Right lobe of liver (tissue), 6 donors: Measurements from ENCODE around the gene TMEM139. TPM values are rescaled to one million over a fixed set of nuclear protein-coding genes. Genes with fewer than 3 reads are reported as not detected.
A peak's percentile ranks its signal among the peaks of the same experiment; 100 is the strongest.

Experiments used
- ATAC-seq, 4 donors: fragments of 200-7000 bp; cut with Tn5 transposase; one replicate each; pipeline ENCODE4 v1.9.1; 2020; ENCODE audit warnings: mild to moderate bottlenecking in 4 of 4, moderate library complexity in 4 of 4
- DNase-seq, 3 donors: peaks; one replicate each; pipeline ENCODE4 v3.0.0-alpha.2; 2020
- H3K27ac ChIP-seq, 3 donors: fragments of 200-600 bp; one replicate each; pipeline ENCODE4 v1.8.0; 2022
- H3K27me3 ChIP-seq, 2 donors: fragments of 200-600 bp; one replicate each; pipeline ENCODE4 v1.8.0; 2022
- H3K36me3 ChIP-seq, 4 donors: fragments of 200-600 bp; sonication (generic) in 1 of 4; one replicate each; pipeline versions ENCODE4 v1.5.1 to v1.8.0; 2017 to 2022; ENCODE audit warnings: control low read depth in 1 of 4
- H3K4me1 ChIP-seq, 4 donors: fragments of 200-600 bp; sonication (generic) in 1 of 4; one replicate each; pipeline versions ENCODE4 v1.5.1 to v1.8.0; 2017 to 2022; ENCODE audit warnings: control low read depth in 1 of 4
- H3K4me3 ChIP-seq, 3 donors: fragments of 200-600 bp; one replicate each; pipeline ENCODE4 v1.8.0; 2022
- H3K9me3 ChIP-seq, 4 donors: fragments of 200-600 bp; sonication (generic) in 1 of 4; one replicate each; pipeline versions ENCODE4 v1.5.1 to v1.8.0; 2017 to 2022; ENCODE audit warnings: control low read depth in 1 of 4
- POLR2A ChIP-seq: fragments of 450-650 bp; IDR thresholded peaks from one replicate; pipeline ENCODE4 v1.6.1; 2017; ENCODE audit warnings: antibody characterized with exemption, mild to moderate bottlenecking
- WGBS: methylation state at CpG from one replicate; pipeline ENCODE4 v1.1.6; 2018; ENCODE audit warnings: low coverage, low lambda C conversion rate; ENCODE audit not compliant: insufficient coverage; ENCODE audit errors: missing lambda C conversion rate; 5-methylcytosine and 5-hydroxymethylcytosine counted together
- intact Hi-C, 2 donors: fragments of 100-400 bp; cut with DNase I; formaldehyde crosslinking; loops; one replicate each; pipeline versions ENCODE4 v1.11.2 to v1.14.1; 2022
- total RNA-seq, 6 experiments: library from RNA; depleted of rRNA in 2 of 6; stranded (reverse); fragments of >200 nt in 2 of 6; fragmentation: NEBNext Ultra II Directional in 3 of 6; extraction: Animal tissue kit (Norgen Biotek cat#: 25700) in 3 of 6; gene quantifications; one replicate each; pipeline versions ENCODE4 v1.1.0 to v1.2.4, GENCODE V29; 2016 to 2023
- TF ChIP-seq, protein P1 (sequence below), 4 donors: fragments of 200-600 bp in 3 of 4; fragments of 450-650 bp in 1 of 4; IDR thresholded peaks; one replicate each; pipeline versions ENCODE4 v1.5.1 to v1.8.0; 2016 to 2022; ENCODE audit warnings: antibody characterized with exemption in 4 of 4, mild to moderate bottlenecking in 2 of 4
- donor health status: DM: no; HTN: yes; CAD: no.
- donor health status: DM: no; HTN: no; CAD: no.
- donor health status: DM: no; HTN: no; CAD: no.
- donor health status: DM: no; HTN: yes; CAD: no.
- donor health status: DM: no; HTN: yes; CAD: no.

TMEM139 gene
- total RNA-seq, 6 experiments from 2014 or later: 7.0 to 20.8 (median 14.8) TPM

DNA sequence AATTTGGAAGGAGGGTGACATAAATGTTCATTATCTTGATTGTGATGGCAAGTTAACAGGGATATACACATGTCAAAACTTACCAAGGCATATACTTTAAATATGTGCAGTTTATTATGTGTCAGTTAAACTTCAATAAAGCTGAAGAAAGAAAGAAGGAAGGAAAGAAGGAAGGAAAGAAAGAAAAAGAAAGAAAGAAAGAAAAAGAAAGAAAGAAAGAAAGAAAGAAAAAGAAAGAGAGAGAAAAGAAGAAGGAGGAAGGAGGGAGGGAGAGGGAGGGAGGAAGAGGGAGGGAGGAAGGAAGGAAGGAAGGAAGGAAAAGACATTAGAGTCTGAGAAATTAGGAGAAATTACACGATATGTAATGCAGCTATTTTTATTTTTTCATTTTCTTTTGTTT is 37.4 kb upstream of the TMEM139 start:
- TF ChIP-seq POLR2A: no peak
- TF ChIP-seq, protein P1, sequence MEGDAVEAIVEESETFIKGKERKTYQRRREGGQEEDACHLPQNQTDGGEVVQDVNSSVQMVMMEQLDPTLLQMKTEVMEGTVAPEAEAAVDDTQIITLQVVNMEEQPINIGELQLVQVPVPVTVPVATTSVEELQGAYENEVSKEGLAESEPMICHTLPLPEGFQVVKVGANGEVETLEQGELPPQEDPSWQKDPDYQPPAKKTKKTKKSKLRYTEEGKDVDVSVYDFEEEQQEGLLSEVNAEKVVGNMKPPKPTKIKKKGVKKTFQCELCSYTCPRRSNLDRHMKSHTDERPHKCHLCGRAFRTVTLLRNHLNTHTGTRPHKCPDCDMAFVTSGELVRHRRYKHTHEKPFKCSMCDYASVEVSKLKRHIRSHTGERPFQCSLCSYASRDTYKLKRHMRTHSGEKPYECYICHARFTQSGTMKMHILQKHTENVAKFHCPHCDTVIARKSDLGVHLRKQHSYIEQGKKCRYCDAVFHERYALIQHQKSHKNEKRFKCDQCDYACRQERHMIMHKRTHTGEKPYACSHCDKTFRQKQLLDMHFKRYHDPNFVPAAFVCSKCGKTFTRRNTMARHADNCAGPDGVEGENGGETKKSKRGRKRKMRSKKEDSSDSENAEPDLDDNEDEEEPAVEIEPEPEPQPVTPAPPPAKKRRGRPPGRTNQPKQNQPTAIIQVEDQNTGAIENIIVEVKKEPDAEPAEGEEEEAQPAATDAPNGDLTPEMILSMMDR (IDR thresholded peaks at IDR 0.05): no peak
- Histone ChIP-seq H3K9me3 (no peaks in the 10 kb centered on the region), H3K36me3 (no peaks in the 10 kb centered on the region), H3K4me1 (peaks cover 0 to 38% (median 10%) of the 10 kb centered on the region in 4 donors), H3K27me3 (no peaks in the 10 kb centered on the region), H3K27ac (peak overlapping the region in 1 of 3 donors; percentile 82), H3K4me3 (no peak overlapping the region)
- 44% methylated on average over 1 of the region's 1 CpG for WGBS
- intact Hi-C loops: loop anchor here in 1 of 2 donors (10.0 kb wide), 1 partner anchor 47 kb away; no protein-coding TSS in a partner anchor
- ATAC-seq: no peak
- DNase-seq: no peak

DNA sequence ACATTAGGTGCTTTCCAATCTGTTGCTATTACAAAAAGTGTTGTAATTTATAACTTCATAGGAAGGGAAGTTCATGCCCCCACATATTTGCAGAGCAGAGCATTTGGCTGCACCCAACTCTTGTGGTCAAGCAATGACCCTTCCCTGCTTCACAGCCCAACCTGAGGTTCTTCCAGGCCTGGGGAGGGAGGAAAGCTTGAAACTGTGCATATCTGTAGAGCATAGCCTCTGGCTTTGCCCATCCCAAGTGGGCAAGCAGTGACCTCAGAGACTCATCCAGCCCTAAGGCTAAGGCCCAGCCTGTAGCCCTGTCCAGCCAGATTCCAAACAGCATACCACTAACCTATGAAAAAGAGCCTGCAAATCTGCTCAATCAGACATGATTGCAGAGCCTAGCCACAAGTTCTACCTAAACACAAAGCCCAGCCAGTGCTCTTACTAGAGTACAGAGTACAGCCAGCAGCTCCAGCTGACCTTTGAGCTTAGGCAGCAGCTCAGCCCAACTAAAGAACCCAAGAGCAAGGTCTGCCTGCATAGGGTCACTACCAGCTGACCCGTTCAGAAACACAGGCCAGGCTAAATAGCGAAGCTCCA is 35.9 kb upstream of the TMEM139 start:
- peak overlapping the region in 2 of 3 donors; percentile 45 to 82 for H3K27ac ChIP-seq
- intact Hi-C loops: loop anchor here in 1 of 2 donors (10.0 kb wide), 1 partner anchor 46 kb away; no protein-coding TSS in a partner anchor

DNA sequence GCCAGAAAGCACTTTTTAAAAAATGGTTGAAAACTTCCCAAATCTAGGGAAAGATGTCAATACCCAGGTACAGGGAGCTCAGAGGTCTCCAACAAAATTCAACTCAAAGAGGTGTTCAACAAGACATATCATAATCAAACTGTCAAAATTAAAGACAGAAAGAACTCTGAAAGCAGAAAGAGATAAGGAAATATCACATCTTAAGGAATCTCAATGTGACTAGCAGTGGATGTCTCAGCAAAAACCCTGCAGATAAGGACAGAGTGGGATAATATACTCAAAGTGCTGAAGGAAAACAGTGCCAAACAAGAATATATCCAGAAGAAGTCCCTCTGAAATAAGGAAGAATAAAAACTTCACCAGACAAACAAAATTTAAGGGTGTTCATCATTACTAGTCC is 34.6 kb upstream of the TMEM139 start:
- TF ChIP-seq, protein P1 (IDR thresholded peaks at IDR 0.05): no peak
- TF ChIP-seq POLR2A: no peak
- H3K4me3 ChIP-seq: no peak overlapping the region
- no peaks in the 10 kb centered on the region for H3K27me3 ChIP-seq
- ATAC-seq: no peak
- H3K36me3 ChIP-seq: no peaks in the 10 kb centered on the region
- no peak for DNase-seq
- H3K27ac ChIP-seq: no peak overlapping the region
- H3K9me3 ChIP-seq: no peaks in the 10 kb centered on the region
- peaks cover 0 to 19% (median 10%) of the 10 kb centered on the region in 4 donors for H3K4me1 ChIP-seq
- intact Hi-C loops: no loop called here

More for the DNA sequence above, 35.9 kb upstream of the TMEM139 start:
- peak; percentile 64 to 90 (median 83) for DNase-seq
- WGBS: 32% methylated on average over 2 of the region's 2 CpGs
- TF ChIP-seq, protein P1 (IDR thresholded peaks at IDR 0.05): no peak
- TF ChIP-seq POLR2A: no peak
- Histone ChIP-seq H3K4me3 (no peak overlapping the region), H3K36me3 (no peaks in the 10 kb centered on the region), H3K27me3 (no peaks in the 10 kb centered on the region), H3K9me3 (no peaks in the 10 kb centered on the region), H3K4me1 (peaks cover 0 to 29% (median 10%) of the 10 kb centered on the region in 4 donors)
- peak; percentile 96 to 100 (median 99) for ATAC-seq

DNA sequence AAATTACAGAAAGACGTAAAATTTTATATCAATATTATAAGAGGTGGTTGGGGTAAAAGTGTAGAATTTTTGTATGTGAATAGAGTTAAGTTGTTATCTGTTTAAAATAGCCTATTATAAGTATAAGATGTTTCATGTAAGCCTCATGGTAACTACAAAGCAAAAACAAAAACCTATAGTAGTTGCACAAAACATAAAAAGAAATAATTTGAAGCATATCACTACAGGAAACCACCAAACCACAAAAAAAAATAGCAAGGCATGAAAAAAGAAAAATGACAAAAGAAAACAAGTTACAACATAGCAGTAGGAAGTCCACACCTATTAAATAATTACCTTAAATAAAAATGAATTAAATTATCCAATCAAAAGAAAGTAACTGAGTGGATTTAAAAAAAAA is 33.9 kb upstream of the TMEM139 start:
- no peak for DNase-seq
- intact Hi-C loops: no loop called here
- peaks cover 0 to 19% (median 10%) of the 10 kb centered on the region in 4 donors for H3K4me1 ChIP-seq
- H3K36me3 ChIP-seq: no peaks in the 10 kb centered on the region
- no peaks in the 10 kb centered on the region for H3K27me3 ChIP-seq
- ATAC-seq: no peak
- TF ChIP-seq, protein P1 (IDR thresholded peaks at IDR 0.05): no peak
- WGBS: 82% methylated on average over 1 of the region's 1 CpG
- H3K27ac ChIP-seq: no peak overlapping the region
- no peaks in the 10 kb centered on the region for H3K9me3 ChIP-seq
- H3K4me3 ChIP-seq: no peak overlapping the region
